Neural progenitor cell (in vitro differentiated cells): ENCODE results near the gene LETMD1. TPM values are rescaled to one million over a fixed set of nuclear protein-coding genes. Genes with fewer than 3 reads are reported as not detected.

Source experiments
- DNase-seq: peaks from one replicate; pipeline ENCODE4 v3.0.0-alpha.2; 2016; ENCODE audit warnings: low spot score
- H2AFZ ChIP-seq: fragments of 200-600 bp; sonication (generic); replicated peaks from 2 replicates; pipeline ENCODE4 v1.6.1; 2016; ENCODE audit warnings: antibody characterized with exemption
- H3F3A ChIP-seq: fragments of 200-600 bp; sonication (generic); 2 replicates; pipeline ENCODE4 v1.6.1; 2016; ENCODE audit warnings: antibody characterized with exemption, low read depth
- H3K27ac ChIP-seq: fragments of 200-600 bp; sonication (generic); 2 replicates; pipeline ENCODE4 v1.5.1; 2016; ENCODE audit warnings: mild to moderate bottlenecking
- H3K27me3 ChIP-seq: fragments of 200-600 bp; sonication (generic); 2 replicates; pipeline ENCODE4 v1.6.1; 2016; ENCODE audit warnings: mild to moderate bottlenecking, moderate library complexity
- H3K36me3 ChIP-seq: fragments of 200-600 bp; sonication (generic); 2 replicates; pipeline ENCODE4 v1.5.1; 2016
- H3K4me1 ChIP-seq: fragments of 200-600 bp; sonication (generic); 2 replicates; pipeline ENCODE4 v1.6.1; 2016; ENCODE audit warnings: mixed run types
- H3K4me2 ChIP-seq: fragments of 200-600 bp; sonication (generic); 2 replicates; pipeline ENCODE4 v1.6.1; 2016
- H3K4me3 ChIP-seq: fragments of 200-600 bp; sonication (generic); 2 replicates; pipeline ENCODE4 v1.5.1; 2016
- H3K79me2 ChIP-seq: fragments of 200-600 bp; sonication (generic); 2 replicates; pipeline ENCODE4 v1.6.1; 2016; ENCODE audit warnings: low read depth
- H3K9ac ChIP-seq: fragments of 200-600 bp; sonication (generic); 2 replicates; pipeline ENCODE4 v1.6.1; 2016
- H3K9me3 ChIP-seq: fragments of 200-600 bp; sonication (generic); 2 replicates; pipeline ENCODE4 v1.5.1; 2016; ENCODE audit warnings: low read depth
- H4K20me1 ChIP-seq: fragments of 200-600 bp; sonication (generic); 2 replicates; pipeline ENCODE4 v1.6.1; 2016; ENCODE audit warnings: low read depth
- H3K27ac Mint-ChIP-seq: 3 replicates; pipeline ENCODE4 v1.8.0; 2021; ENCODE audit warnings: mixed read lengths
- H3K27me3 Mint-ChIP-seq: 2 replicates; pipeline ENCODE4 v1.8.0; 2022; ENCODE audit warnings: low read depth, mild to moderate bottlenecking, inconsistent platforms, moderate library complexity, mixed read lengths; ENCODE audit not compliant: insufficient read depth
- H3K36me3 Mint-ChIP-seq: 3 replicates; pipeline ENCODE4 v1.8.0; 2021; ENCODE audit warnings: mixed read lengths
- H3K4me1 Mint-ChIP-seq: 3 replicates; pipeline ENCODE4 v1.8.0; 2021; ENCODE audit warnings: mixed read lengths
- H3K4me3 Mint-ChIP-seq: 3 replicates; pipeline ENCODE4 v1.8.0; 2021; ENCODE audit warnings: mild to moderate bottlenecking, moderate library complexity, mixed read lengths
- H3K9me3 Mint-ChIP-seq: 3 replicates; pipeline ENCODE4 v1.8.0; 2020; ENCODE audit warnings: mixed read lengths
- EZH2 ChIP-seq: fragments of 200-600 bp; sonication (generic); IDR thresholded peaks from 2 replicates; pipeline ENCODE4 v1.6.1; 2017; ENCODE audit warnings: antibody characterized with exemption, mild to moderate bottlenecking, moderate library complexity
- EZH2phosphoT487 ChIP-seq: fragments of 200-600 bp; sonication (generic); IDR thresholded peaks from 2 replicates; pipeline ENCODE4 v1.6.1; 2017; ENCODE audit warnings: antibody characterized with exemption
- total RNA-seq: library from RNA; depleted of rRNA; stranded (reverse); fragments of >200 nt; gene quantifications from 2 replicates; pipeline ENCODE4 v1.2.3, GENCODE V29; 2015; ENCODE audit warnings: low replicate concordance
- TF ChIP-seq, protein P1 (sequence below): fragments of 200-600 bp; sonication (generic); IDR thresholded peaks from 2 replicates; pipeline ENCODE4 v1.5.1; 2017; ENCODE audit warnings: antibody characterized with exemption, mild to moderate bottlenecking

Gene LETMD1
- total RNA-seq, 1 donor from 2014 or later, result 40.9 TPM

DNA sequence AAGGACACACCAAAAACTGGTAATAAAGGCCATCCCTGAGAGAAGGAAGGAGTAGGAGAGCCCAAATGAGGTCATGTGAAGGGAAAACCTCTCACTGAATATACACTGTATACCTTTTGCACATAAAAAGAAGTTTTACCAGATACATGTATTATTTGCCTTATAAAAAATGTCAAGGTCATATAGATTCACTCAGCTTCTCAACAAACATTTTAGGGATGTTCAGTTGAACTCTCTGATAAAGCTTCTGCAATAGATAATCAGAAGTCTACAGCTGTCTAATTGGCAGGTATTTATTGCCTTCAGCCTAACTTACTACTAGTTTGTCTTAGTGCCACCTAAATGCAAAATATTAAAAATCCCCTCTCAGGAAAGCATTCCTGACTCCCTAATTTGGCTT lies 30.7 kb upstream of the LETMD1 start:
- H3F3A ChIP-seq, result peaks cover 10% of the 10 kb centered on the region
- Mint-ChIP-seq H3K36me3 (no peaks in the 10 kb centered on the region), H3K27ac (no peak overlapping the region), H3K4me1 (peaks cover 12% of the 10 kb centered on the region), H3K27me3 (no peaks in the 10 kb centered on the region), H3K9me3 (no peaks in the 10 kb centered on the region), H3K4me3 (no peak overlapping the region)
- no peak overlapping the region for H3K4me3 ChIP-seq
- H3K36me3 ChIP-seq, result no peaks in the 10 kb centered on the region
- no peaks in the 10 kb centered on the region for H3K9me3 ChIP-seq
- peaks cover 14% of the 10 kb centered on the region for H3K4me1 ChIP-seq
- H2AFZ ChIP-seq, result no peak overlapping the region
- TF ChIP-seq EZH2 (no peak), EZH2phosphoT487 (no peak)
- TF ChIP-seq, protein P1, sequence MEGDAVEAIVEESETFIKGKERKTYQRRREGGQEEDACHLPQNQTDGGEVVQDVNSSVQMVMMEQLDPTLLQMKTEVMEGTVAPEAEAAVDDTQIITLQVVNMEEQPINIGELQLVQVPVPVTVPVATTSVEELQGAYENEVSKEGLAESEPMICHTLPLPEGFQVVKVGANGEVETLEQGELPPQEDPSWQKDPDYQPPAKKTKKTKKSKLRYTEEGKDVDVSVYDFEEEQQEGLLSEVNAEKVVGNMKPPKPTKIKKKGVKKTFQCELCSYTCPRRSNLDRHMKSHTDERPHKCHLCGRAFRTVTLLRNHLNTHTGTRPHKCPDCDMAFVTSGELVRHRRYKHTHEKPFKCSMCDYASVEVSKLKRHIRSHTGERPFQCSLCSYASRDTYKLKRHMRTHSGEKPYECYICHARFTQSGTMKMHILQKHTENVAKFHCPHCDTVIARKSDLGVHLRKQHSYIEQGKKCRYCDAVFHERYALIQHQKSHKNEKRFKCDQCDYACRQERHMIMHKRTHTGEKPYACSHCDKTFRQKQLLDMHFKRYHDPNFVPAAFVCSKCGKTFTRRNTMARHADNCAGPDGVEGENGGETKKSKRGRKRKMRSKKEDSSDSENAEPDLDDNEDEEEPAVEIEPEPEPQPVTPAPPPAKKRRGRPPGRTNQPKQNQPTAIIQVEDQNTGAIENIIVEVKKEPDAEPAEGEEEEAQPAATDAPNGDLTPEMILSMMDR, result no peak
- no peak overlapping the region for H3K9ac ChIP-seq
- H3K27me3 ChIP-seq, result no peaks in the 10 kb centered on the region
- DNase-seq, result no peak
- no peak overlapping the region for H3K4me2 ChIP-seq
- H3K79me2 ChIP-seq, result peaks cover 100% of the 10 kb centered on the region
- peaks cover 25% of the 10 kb centered on the region for H4K20me1 ChIP-seq
- H3K27ac ChIP-seq, result no peak overlapping the region

DNA sequence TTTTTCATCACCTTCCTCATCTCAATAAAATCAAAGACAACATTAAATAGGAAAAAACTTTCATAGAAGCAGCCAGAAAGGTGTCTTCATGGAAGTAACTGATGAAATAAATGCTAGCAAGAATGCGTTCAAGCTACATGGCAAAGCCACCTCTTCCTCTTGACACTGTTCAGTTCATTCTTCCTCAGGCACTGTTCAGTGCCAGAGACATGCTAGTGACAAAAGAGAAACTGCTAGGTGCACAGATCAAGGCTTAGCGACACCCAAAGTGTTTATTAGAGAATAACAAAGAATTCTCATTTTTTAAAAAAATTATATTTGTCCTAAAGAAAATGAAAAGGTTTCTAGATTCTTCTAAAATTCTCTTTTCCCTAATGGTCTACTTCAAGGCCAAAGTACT lies 29.2 kb upstream of the LETMD1 start:
- TF ChIP-seq EZH2phosphoT487 (no peak), EZH2 (no peak)
- TF ChIP-seq, protein P1, result no peak
- Histone ChIP-seq H3K4me2 (no peak overlapping the region), H3K27ac (no peak overlapping the region), H3K9ac (no peak overlapping the region), H3K36me3 (no peaks in the 10 kb centered on the region), H3F3A (peaks cover 6% of the 10 kb centered on the region), H3K79me2 (peaks cover 100% of the 10 kb centered on the region), H4K20me1 (peaks cover 17% of the 10 kb centered on the region), H2AFZ (no peak overlapping the region), H3K4me3 (no peak overlapping the region), H3K27me3 (no peaks in the 10 kb centered on the region), H3K9me3 (no peaks in the 10 kb centered on the region), H3K4me1 (peaks cover 12% of the 10 kb centered on the region)
- H3K4me3 Mint-ChIP-seq, result no peak overlapping the region
- H3K9me3 Mint-ChIP-seq, result no peaks in the 10 kb centered on the region
- no peaks in the 10 kb centered on the region for H3K36me3 Mint-ChIP-seq
- peaks cover 7% of the 10 kb centered on the region for H3K4me1 Mint-ChIP-seq
- no peaks in the 10 kb centered on the region for H3K27me3 Mint-ChIP-seq
- H3K27ac Mint-ChIP-seq, result no peak overlapping the region
- DNase-seq, result no peak

DNA sequence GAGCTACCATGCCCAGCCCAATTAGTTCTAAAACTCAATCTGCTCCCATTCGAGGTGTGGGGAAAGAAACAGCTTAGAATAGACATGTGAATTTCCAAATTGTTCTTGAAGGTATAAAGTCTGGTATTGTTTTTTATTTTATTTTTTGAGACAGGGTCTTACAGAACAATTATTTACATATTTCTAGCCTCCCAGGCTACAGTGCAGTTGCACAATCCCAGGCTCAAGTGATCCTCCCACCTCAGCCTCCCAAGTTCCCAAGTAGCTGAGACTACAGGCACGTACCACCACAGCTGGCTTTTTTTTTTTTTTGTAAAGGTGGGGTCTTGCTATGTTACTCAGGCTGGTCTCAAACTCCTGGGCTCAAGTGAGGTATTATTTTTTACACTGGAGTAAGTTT lies 28.2 kb upstream of the LETMD1 start:
- DNase-seq, result no peak
- Mint-ChIP-seq H3K27me3 (no peaks in the 10 kb centered on the region), H3K36me3 (no peaks in the 10 kb centered on the region), H3K9me3 (no peaks in the 10 kb centered on the region), H3K27ac (no peak overlapping the region), H3K4me3 (no peak overlapping the region), H3K4me1 (peaks cover 15% of the 10 kb centered on the region)
- Histone ChIP-seq H3K36me3 (no peaks in the 10 kb centered on the region), H3K4me3 (no peak overlapping the region), H4K20me1 (peaks cover 16% of the 10 kb centered on the region), H3K4me2 (no peak overlapping the region), H3K4me1 (peaks cover 18% of the 10 kb centered on the region), H3K27ac (no peak overlapping the region), H2AFZ (no peak overlapping the region), H3K27me3 (no peaks in the 10 kb centered on the region), H3F3A (peaks cover 9% of the 10 kb centered on the region), H3K79me2 (peaks cover 100% of the 10 kb centered on the region), H3K9ac (no peak overlapping the region), H3K9me3 (no peaks in the 10 kb centered on the region)
- TF ChIP-seq, protein P1, result no peak
- no peak for TF ChIP-seq EZH2
- TF ChIP-seq EZH2phosphoT487, result no peak
